ENCODE data around the gene NSMCE3. TPM values are rescaled to one million over a fixed set of nuclear protein-coding genes. Genes with fewer than 3 reads are reported as not detected.

Gene NSMCE3
- total RNA-seq, 2 donors from 2014 or later: 31.5 to 40.8 TPM

- peaks cover 7% of the 10 kb centered on the region for H3K36me3 Mint-ChIP-seq (ENCODE audit: low read depth)
- peaks cover 3% of the 10 kb centered on the region for H3K4me1 ChIP-seq (ENCODE audit: control insufficient read depth, insufficient read depth, low read length)
- no peaks in the 10 kb centered on the region for H3K9me3 Mint-ChIP-seq
- no peak overlapping the region for H3K9ac ChIP-seq (ENCODE audit: extremely low read depth, low read length, poor library complexity, severe bottlenecking)
- DNase-seq: no peak
- TF ChIP-seq CTCF (conservative IDR thresholded peaks at IDR 0.05): no peak
- peaks cover 30% of the 10 kb centered on the region for H3K4me1 Mint-ChIP-seq
- H3K4me3 ChIP-seq (ENCODE audit: low read length): peak overlapping the region; percentile 98
- H3K27me3 ChIP-seq (ENCODE audit: control insufficient read depth, insufficient read depth, low read length, poor library complexity, severe bottlenecking): no peaks in the 10 kb centered on the region
- H3K27ac ChIP-seq (ENCODE audit: low read depth, low read length): no peak overlapping the region
- no peak overlapping the region for H3K27ac Mint-ChIP-seq
- peak overlapping the region; percentile 99 for H3K4me3 Mint-ChIP-seq
- no peaks in the 10 kb centered on the region for H3K27me3 Mint-ChIP-seq (ENCODE audit: insufficient read depth)
- whole genome bisulfite sequencing, 2 experiments (ENCODE audit: insufficient coverage in 1 of 2, insufficient read length in 1 of 2): 80% methylated on average over 1 of the region's 1 CpG; no CpG with 5 or more reads in 1 of the 2 experiments
- H3K36me3 ChIP-seq (ENCODE audit: control insufficient read depth, insufficient read depth, low read length): no peaks in the 10 kb centered on the region
- H3K9me3 ChIP-seq (ENCODE audit: control insufficient read depth, low read length): no peaks in the 10 kb centered on the region
These were observed 3.5 kb downstream of the NSMCE3 start for GRCh38 chr15:29266052-29266582.

- no peaks in the 10 kb centered on the region for H3K9me3 ChIP-seq (ENCODE audit: control insufficient read depth, low read length)
- Mint-ChIP-seq H3K27me3 (ENCODE audit: insufficient read depth) (no peaks in the 10 kb centered on the region), H3K36me3 (ENCODE audit: low read depth) (peaks cover 4% of the 10 kb centered on the region), H3K4me3 (no peak overlapping the region), H3K9me3 (no peaks in the 10 kb centered on the region), H3K4me1 (peaks cover 41% of the 10 kb centered on the region), H3K27ac (no peak overlapping the region)
- H3K27me3 ChIP-seq (ENCODE audit: control insufficient read depth, insufficient read depth, low read length, poor library complexity, severe bottlenecking): no peaks in the 10 kb centered on the region
- no peak overlapping the region for H3K27ac ChIP-seq (ENCODE audit: low read depth, low read length)
- H3K9ac ChIP-seq (ENCODE audit: extremely low read depth, low read length, poor library complexity, severe bottlenecking): no peak overlapping the region
- 85 to 100% methylated on average over 2 of the region's 3 CpGs for WGBS, 2 experiments (ENCODE audit: insufficient coverage in 1 of 2, insufficient read length in 1 of 2)
- no peak for TF ChIP-seq CTCF (conservative IDR thresholded peaks at IDR 0.05)
- H3K4me3 ChIP-seq (ENCODE audit: low read length): no peak overlapping the region
- no peaks in the 10 kb centered on the region for H3K36me3 ChIP-seq (ENCODE audit: control insufficient read depth, insufficient read depth, low read length)
- no peak for DNase-seq
- peaks cover 3% of the 10 kb centered on the region for H3K4me1 ChIP-seq (ENCODE audit: control insufficient read depth, insufficient read depth, low read length)
These were observed 6.3 kb downstream of the NSMCE3 start for GRCh38 chr15:29263289-29263688.

GRCh38 chr15:29262738-29263137 is 6.9 kb downstream of the NSMCE3 start:
- WGBS, 2 experiments (ENCODE audit: insufficient coverage in 1 of 2, insufficient read length in 1 of 2): no CpG with 5 or more reads among the region's 2 CpGs
- H3K27ac ChIP-seq (ENCODE audit: low read depth, low read length): no peak overlapping the region
- peaks cover 3% of the 10 kb centered on the region for H3K4me1 ChIP-seq (ENCODE audit: control insufficient read depth, insufficient read depth, low read length)
- H3K9me3 ChIP-seq (ENCODE audit: control insufficient read depth, low read length): no peaks in the 10 kb centered on the region
- no peak overlapping the region for H3K4me3 ChIP-seq (ENCODE audit: low read length)
- TF ChIP-seq CTCF (conservative IDR thresholded peaks at IDR 0.05): no peak
- H3K36me3 Mint-ChIP-seq (ENCODE audit: low read depth): peaks cover 4% of the 10 kb centered on the region
- H3K27ac Mint-ChIP-seq: no peak overlapping the region
- no peak for DNase-seq
- no peaks in the 10 kb centered on the region for H3K27me3 Mint-ChIP-seq (ENCODE audit: insufficient read depth)
- no peak overlapping the region for H3K4me3 Mint-ChIP-seq
- no peaks in the 10 kb centered on the region for H3K9me3 Mint-ChIP-seq
- no peak overlapping the region for H3K9ac ChIP-seq (ENCODE audit: extremely low read depth, low read length, poor library complexity, severe bottlenecking)
- H3K4me1 Mint-ChIP-seq: peaks cover 41% of the 10 kb centered on the region
- no peaks in the 10 kb centered on the region for H3K27me3 ChIP-seq (ENCODE audit: control insufficient read depth, insufficient read depth, low read length, poor library complexity, severe bottlenecking)
- no peaks in the 10 kb centered on the region for H3K36me3 ChIP-seq (ENCODE audit: control insufficient read depth, insufficient read depth, low read length)

Data from endodermal cell (in vitro differentiated cells).